ENCODE data around the gene MFGE8. TPM values are rescaled to one million over a fixed set of nuclear protein-coding genes. Genes with fewer than 3 reads are reported as not detected.

MFGE8 gene
- polyA plus RNA-seq, 1 of the 3 experiments (the other 2 are of a cell fraction) = 247 TPM

GRCh38 chr15:88891540-88892254 lies 21.5 kb downstream of the MFGE8 start (continued):
- TF ChIP-seq SIN3A (IDR thresholded peaks at IDR 0.05; ENCODE audit: borderline replicate concordance, low read depth, low read length) = no peak

GRCh38 chr15:88890495-88890894 lies 22.7 kb downstream of the MFGE8 start:
- Histone ChIP-seq H3K4me3 (ENCODE audit: low read depth in 2 of 2, low read length in 1 of 2) (no peak overlapping the region), H3K9ac (no peak overlapping the region), H3K79me2 (ENCODE audit: insufficient read depth) (no peaks in the 10 kb centered on the region), H4K20me1 (ENCODE audit: insufficient read depth) (no peaks in the 10 kb centered on the region), H3K9me3 (no peaks in the 10 kb centered on the region), H3K4me1 (ENCODE audit: control insufficient read depth in 1 of 2, insufficient read depth in 2 of 2, low read depth in 1 of 2, low read length in 1 of 2) (peaks cover 0 to 12% of the 10 kb centered on the region in 2 experiments; a peak in 1 of 4 replicates), H2AFZ (ENCODE audit: low read depth) (no peak overlapping the region), H3K4me2 (no peak overlapping the region), H3K27ac (ENCODE audit: low read depth in 2 of 2, low read length in 1 of 2) (no peak overlapping the region), H3K27me3 (ENCODE audit: insufficient read depth) (no peaks in the 10 kb centered on the region), H3F3A (replicated peaks; ENCODE audit: insufficient read depth) (peaks cover 3% of the 10 kb centered on the region), H3K36me3 (replicated peaks in 1 of 2; ENCODE audit: control insufficient read depth in 1 of 2, insufficient read depth in 2 of 2, low read length in 1 of 2) (no peaks in the 10 kb centered on the region), H3K9me2 (no peaks in the 10 kb centered on the region)
- DNase-seq = no peak
- 67% methylated on average over 4 of the region's 4 CpGs for WGBS (ENCODE audit: low lambda C conversion rate)
- POLR2A ChIA-PET = interaction anchor here (0.8 kb wide), 1 partner anchor 30 kb away, joined by 3 read pairs; no protein-coding TSS in a partner anchor
- CTCF ChIA-PET = interaction anchor here (1.0 to 5.7 kb wide), 5 partner anchors 10 to 211 kb away, joined by 3 to 29 read pairs (median 4); no protein-coding TSS in a partner anchor
- TF ChIP-seq MAX (IDR thresholded peaks at IDR 0.05; ENCODE audit: low read depth) (no peak), EP300 (IDR thresholded peaks at IDR 0.05; ENCODE audit: borderline replicate concordance in 1 of 2, low read depth in 1 of 2, low read length in 1 of 2) (no peak), FOXJ3 (CRISPR knock-in tag; IDR thresholded peaks at IDR 0.05) (no peak), TCF12 (IDR thresholded peaks at IDR 0.05) (peak; percentile 31; the same call in 1 of the 2 replicates), PBX3 (IDR thresholded peaks at IDR 0.05) (peak; percentile 70)

- Histone ChIP-seq H3K9me3 (no peaks in the 10 kb centered on the region), H3K27ac (ENCODE audit: low read depth in 2 of 2, low read length in 1 of 2) (no peak overlapping the region), H3K27me3 (ENCODE audit: insufficient read depth) (no peaks in the 10 kb centered on the region), H3K4me1 (ENCODE audit: control insufficient read depth in 1 of 2, insufficient read depth in 2 of 2, low read depth in 1 of 2, low read length in 1 of 2) (no peaks in the 10 kb centered on the region), H3K79me2 (ENCODE audit: insufficient read depth) (no peaks in the 10 kb centered on the region), H4K20me1 (ENCODE audit: insufficient read depth) (no peaks in the 10 kb centered on the region), H3K4me2 (no peak overlapping the region), H3K36me3 (replicated peaks in 1 of 2; ENCODE audit: control insufficient read depth in 1 of 2, insufficient read depth in 2 of 2, low read length in 1 of 2) (no peaks in the 10 kb centered on the region), H3F3A (replicated peaks; ENCODE audit: insufficient read depth) (no peaks in the 10 kb centered on the region), H3K9me2 (no peaks in the 10 kb centered on the region), H3K4me3 (ENCODE audit: low read depth in 2 of 2, low read length in 1 of 2) (no peak overlapping the region), H2AFZ (ENCODE audit: low read depth) (no peak overlapping the region), H3K9ac (no peak overlapping the region)
- TF ChIP-seq ELF1 (IDR thresholded peaks at IDR 0.05) (no peak), RFX5 (IDR thresholded peaks at IDR 0.05; ENCODE audit: low read length) (no peak), IRF3 (IDR thresholded peaks at IDR 0.05; ENCODE audit: low read depth, low read length) (no peak), FOXM1 (IDR thresholded peaks at IDR 0.05; ENCODE audit: low read depth) (no peak), POLR2AphosphoS5 (IDR thresholded peaks at IDR 0.05; ENCODE audit: low read depth, low read length) (no peak), REST (IDR thresholded peaks at IDR 0.05; ENCODE audit: low read depth, low read length) (no peak)
- DNase-seq = no peak
- CTCF ChIA-PET = interaction anchor here (1.0 to 1.5 kb wide), 2 partner anchors 10 to 16 kb away, joined by 4 to 7 read pairs; no protein-coding TSS in a partner anchor
- POLR2A ChIA-PET = no interaction called here
- 75% methylated on average over 5 of the region's 5 CpGs for WGBS (ENCODE audit: low lambda C conversion rate)
Measured at GRCh38 chr15:88888719-88889118, 24.5 kb downstream of the MFGE8 start.

Measured in SK-N-SH (cell line).